MM.1S (cell line): ENCODE results near the gene SPTLC3.

Experiments used
- DNase-seq: peaks from one replicate; pipeline ENCODE4 v3.0.0-alpha.2; 2015
- H2AFZ ChIP-seq: fragments of 300-600 bp; sonication (generic); 2 replicates; pipeline ENCODE4 v1.6.0; 2016; ENCODE audit warnings: antibody characterized with exemption, low read length
- H3F3A ChIP-seq: fragments of 300-600 bp; sonication (generic); 2 replicates; pipeline ENCODE4 v1.6.1; 2016; ENCODE audit warnings: mild to moderate bottlenecking, antibody characterized with exemption, low read length, moderate library complexity, mixed read lengths; ENCODE audit not compliant: insufficient read depth
- H3K27ac ChIP-seq: fragments of 300-600 bp; sonication (generic); 2 replicates; pipeline ENCODE4 v1.5.1; 2016; ENCODE audit warnings: mild to moderate bottlenecking, low read length
- H3K27me3 ChIP-seq: fragments of 300-600 bp; sonication (generic); replicated peaks from 2 replicates; pipeline ENCODE4 v1.6.0; 2016; ENCODE audit warnings: low read length; ENCODE audit not compliant: insufficient read depth
- H3K36me3 ChIP-seq: fragments of 300-600 bp; sonication (generic); replicated peaks from 2 replicates; pipeline ENCODE4 v1.6.1; 2016; ENCODE audit warnings: mild to moderate bottlenecking, low read length, mixed read lengths; ENCODE audit not compliant: insufficient read depth
- H3K4me1 ChIP-seq: fragments of 300-600 bp; sonication (generic); 2 replicates; pipeline ENCODE4 v1.6.1; 2016; ENCODE audit warnings: low read length, mixed read lengths
- H3K4me2 ChIP-seq: fragments of 300-600 bp; sonication (generic); 2 replicates; pipeline ENCODE4 v1.6.0; 2016; ENCODE audit warnings: low read depth, low read length
- H3K4me3 ChIP-seq: fragments of 300-600 bp; sonication (generic); 2 replicates; pipeline ENCODE4 v1.5.1; 2016; ENCODE audit warnings: low read length, mixed read lengths
- H3K79me2 ChIP-seq: fragments of 300-600 bp; sonication (generic); 2 replicates; pipeline ENCODE4 v1.6.1; 2016; ENCODE audit warnings: mixed run types, low read length, mixed read lengths
- H3K9ac ChIP-seq: fragments of 300-600 bp; sonication (generic); 2 replicates; pipeline ENCODE4 v1.6.1; 2016; ENCODE audit warnings: low read length, mixed read lengths
- H3K9me2 ChIP-seq: fragments of 300-600 bp; sonication (generic); replicated peaks from 2 replicates; pipeline ENCODE4 v1.6.1; 2016; ENCODE audit warnings: mild to moderate bottlenecking, low read length, mixed read lengths; ENCODE audit not compliant: insufficient read depth
- H3K9me3 ChIP-seq: fragments of 300-600 bp; sonication (generic); replicated peaks from 2 replicates; pipeline ENCODE4 v1.6.1; 2016; ENCODE audit warnings: mild to moderate bottlenecking, low read length, mixed read lengths; ENCODE audit not compliant: insufficient read depth
- H4K20me1 ChIP-seq: fragments of 300-600 bp; sonication (generic); 2 replicates; pipeline ENCODE4 v1.6.1; 2016; ENCODE audit warnings: mild to moderate bottlenecking, low read length, moderate library complexity, mixed read lengths; ENCODE audit not compliant: insufficient read depth
- CTCF ChIP-seq: fragments of 300-600 bp; sonication (generic); IDR thresholded peaks from 2 replicates; pipeline ENCODE4 v1.5.1; 2016; ENCODE audit warnings: antibody characterized with exemption, low read length, mixed read lengths
- EZH2 ChIP-seq: fragments of 300-600 bp; sonication (generic); optimal IDR thresholded peaks from 2 replicates; pipeline ENCODE3; 2017; ENCODE audit warnings: low read depth, mild to moderate bottlenecking, antibody characterized with exemption, low read length, mixed read lengths
- EZH2phosphoT487 ChIP-seq: fragments of 300-600 bp; sonication (generic); IDR thresholded peaks from 2 replicates; pipeline ENCODE4 v1.6.1; 2018; ENCODE audit warnings: antibody characterized with exemption, low read length

Gene SPTLC3

GRCh38 chr20:13216533-13216932 lies 207.8 kb downstream of the SPTLC3 start:
- H2AFZ ChIP-seq: no peak overlapping the region

More at GRCh38 chr20:13216533-13216932, 207.8 kb downstream of the SPTLC3 start:
- Histone ChIP-seq H3K79me2 (no peaks in the 10 kb centered on the region), H3K4me2 (no peak overlapping the region), H3K9ac (no peak overlapping the region), H3K9me3 (no peaks in the 10 kb centered on the region), H3F3A (no peaks in the 10 kb centered on the region), H3K9me2 (no peaks in the 10 kb centered on the region), H3K36me3 (no peaks in the 10 kb centered on the region), H3K4me1 (no peaks in the 10 kb centered on the region), H3K27ac (no peak overlapping the region), H4K20me1 (no peaks in the 10 kb centered on the region), H3K4me3 (no peak overlapping the region), H3K27me3 (peaks cover 23% of the 10 kb centered on the region)
- TF ChIP-seq EZH2 (no peak), CTCF (no peak), EZH2phosphoT487 (no peak)
- no peak for DNase-seq
